Sigmoid colon (tissue), 7 donors: ENCODE data around the gene MIDN. TPM values are rescaled to one million over a fixed set of nuclear protein-coding genes. Genes with fewer than 3 reads are reported as not detected.
A peak's percentile ranks its signal among the peaks of the same experiment; 100 is the strongest.

ENCODE experiments used
- DNase-seq: peaks from one replicate; pipeline ENCODE4 v3.0.0-alpha.2; 2019
- H3K27ac ChIP-seq, 4 donors: fragments of 200-600 bp; sonication (generic); one replicate each; pipeline ENCODE4 v1.5.1; 2016 to 2019; ENCODE audit warnings: mild to moderate bottlenecking in 1 of 4
- H3K27me3 ChIP-seq, 3 donors: fragments of 200-600 bp; sonication (generic); one replicate each; pipeline ENCODE4 v1.5.1; 2019; ENCODE audit warnings: mild to moderate bottlenecking in 1 of 3
- H3K36me3 ChIP-seq, 4 donors: fragments of 200-600 bp; sonication (generic); one replicate each; pipeline ENCODE4 v1.5.1; 2016 to 2019
- H3K4me1 ChIP-seq, 4 donors: fragments of 200-600 bp; sonication (generic); one replicate each; pipeline ENCODE4 v1.5.1; 2017 to 2019
- H3K4me3 ChIP-seq, 4 donors: fragments of 200-600 bp; sonication (generic); one replicate each; pipeline ENCODE4 v1.5.1; 2017 to 2019; ENCODE audit warnings: mild to moderate bottlenecking in 2 of 4, moderate library complexity in 1 of 4
- H3K9me3 ChIP-seq, 4 donors: fragments of 200-600 bp in 3 of 4; sonication (generic) in 3 of 4; one replicate each; pipeline versions ENCODE4 v1.5.1 to v1.6.1; 2013 to 2019
- EP300 ChIP-seq, 4 donors: sonication (generic); formaldehyde crosslinking; IDR thresholded peaks; one replicate each; pipeline ENCODE4 v1.6.1; 2017; ENCODE audit warnings: antibody characterized with exemption in 4 of 4
- POLR2A ChIP-seq, 2 donors: fragments of 450-650 bp; IDR thresholded peaks; one replicate each; pipeline ENCODE4 v1.6.1; 2016; ENCODE audit warnings: antibody characterized with exemption in 2 of 2, mild to moderate bottlenecking in 2 of 2, moderate library complexity in 2 of 2
- POLR2AphosphoS5 ChIP-seq, 4 donors: sonication (generic); formaldehyde crosslinking; IDR thresholded peaks; one replicate each; pipeline ENCODE4 v1.6.1; 2017; ENCODE audit warnings: antibody characterized with exemption in 4 of 4
- WGBS, 2 donors: extraction: QIAGEN DNeasy Blood & Tissue Kit; methylation state at CpG; one replicate each; pipeline ENCODE4 v1.1.7; 2013; 5-methylcytosine and 5-hydroxymethylcytosine counted together
- intact Hi-C: fragments of 100-400 bp; cut with DNase I; formaldehyde crosslinking; loops from one replicate; pipeline ENCODE4 v1.15.1; 2023
- polyA plus RNA-seq, 3 donors: library from polyadenylated mRNA; stranded (reverse); fragments of 200-250 nt; gene quantifications; one replicate each; pipeline ENCODE4 v1.2.3, GENCODE V29; 2013
- total RNA-seq, 4 donors: library from RNA; depleted of rRNA; stranded (reverse); fragments of >200 nt; gene quantifications; one replicate each; pipeline ENCODE4 v1.1.0, GENCODE V29; 2016
- TF ChIP-seq, protein P1 (sequence below), 4 experiments: fragments of 450-650 bp in 3 of 4; fragments of 200-600 bp in 1 of 4; IDR thresholded peaks; one replicate each; pipeline ENCODE4 v1.5.1; 2016 to 2019; ENCODE audit warnings: antibody characterized with exemption in 4 of 4, mild to moderate bottlenecking in 3 of 4, moderate library complexity in 2 of 4
- donor health status: healthy with polysubstance abuse.
- donor health status: Bipolar disorder and iron deficiency.
- donor health status: healthy.

The MIDN gene
- total and polyA plus RNA-seq, 7 donors: 14.6 to 87.0 (median 42.1) TPM

DNA sequence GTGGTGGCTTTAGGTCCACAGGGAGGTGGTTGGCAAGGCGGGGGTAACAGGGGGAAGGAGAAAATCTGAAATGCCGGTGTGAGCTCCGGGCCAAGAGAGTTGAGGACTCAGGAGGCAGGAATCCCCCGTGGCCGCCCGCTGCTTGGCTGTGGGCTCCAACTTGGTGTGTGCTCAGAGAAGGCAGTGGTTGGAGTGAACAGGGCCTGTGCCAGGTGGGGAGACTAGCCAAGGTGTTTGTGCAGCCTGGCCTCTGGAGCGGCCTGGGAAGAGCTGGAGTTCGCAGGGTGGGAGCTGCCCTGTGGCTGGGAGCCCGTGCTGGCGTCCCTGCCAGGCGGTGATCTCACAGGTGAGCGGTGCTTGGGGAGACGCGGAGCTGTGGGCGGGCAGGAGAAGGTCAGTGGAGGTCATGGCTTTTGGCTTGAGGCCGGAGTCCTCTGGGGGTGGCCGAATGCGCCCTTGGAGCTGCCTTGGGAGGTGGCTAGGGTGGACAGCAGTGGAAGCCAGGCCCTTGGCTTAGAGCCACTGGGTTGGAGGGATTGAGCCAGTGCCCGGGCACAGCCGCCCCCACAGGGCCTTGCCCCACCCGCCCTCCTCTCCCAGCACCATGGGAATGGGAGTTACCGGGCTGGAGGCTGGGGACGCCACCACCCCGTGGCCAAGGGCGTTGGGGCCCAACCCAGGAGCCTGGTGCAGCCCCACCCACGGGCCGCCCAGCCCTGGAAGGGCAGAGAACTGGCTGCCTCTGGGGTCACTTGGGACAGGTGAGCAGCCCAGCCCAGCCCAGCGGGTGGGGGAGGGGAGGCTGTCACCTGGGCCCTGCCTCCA, 13.6 kb downstream of the MIDN start:
- intact Hi-C loops: loop anchor here (10.0 kb wide), 1 partner anchor 687 kb away; the partner anchor contains the start of gene BSG
- Histone ChIP-seq H3K27ac (peak overlapping the region; percentile 96 to 100 (median 100)), H3K27me3 (no peaks in the 10 kb centered on the region), H3K4me1 (peaks cover 0 to 77% (median 74%) of the 10 kb centered on the region in 4 donors), H3K36me3 (peaks cover 0 to 13% (median 2%) of the 10 kb centered on the region in 4 donors), H3K9me3 (no peaks in the 10 kb centered on the region), H3K4me3 (peak overlapping the region in 3 of 4 donors; percentile 56 to 69 (median 66))
- TF ChIP-seq, protein P1, sequence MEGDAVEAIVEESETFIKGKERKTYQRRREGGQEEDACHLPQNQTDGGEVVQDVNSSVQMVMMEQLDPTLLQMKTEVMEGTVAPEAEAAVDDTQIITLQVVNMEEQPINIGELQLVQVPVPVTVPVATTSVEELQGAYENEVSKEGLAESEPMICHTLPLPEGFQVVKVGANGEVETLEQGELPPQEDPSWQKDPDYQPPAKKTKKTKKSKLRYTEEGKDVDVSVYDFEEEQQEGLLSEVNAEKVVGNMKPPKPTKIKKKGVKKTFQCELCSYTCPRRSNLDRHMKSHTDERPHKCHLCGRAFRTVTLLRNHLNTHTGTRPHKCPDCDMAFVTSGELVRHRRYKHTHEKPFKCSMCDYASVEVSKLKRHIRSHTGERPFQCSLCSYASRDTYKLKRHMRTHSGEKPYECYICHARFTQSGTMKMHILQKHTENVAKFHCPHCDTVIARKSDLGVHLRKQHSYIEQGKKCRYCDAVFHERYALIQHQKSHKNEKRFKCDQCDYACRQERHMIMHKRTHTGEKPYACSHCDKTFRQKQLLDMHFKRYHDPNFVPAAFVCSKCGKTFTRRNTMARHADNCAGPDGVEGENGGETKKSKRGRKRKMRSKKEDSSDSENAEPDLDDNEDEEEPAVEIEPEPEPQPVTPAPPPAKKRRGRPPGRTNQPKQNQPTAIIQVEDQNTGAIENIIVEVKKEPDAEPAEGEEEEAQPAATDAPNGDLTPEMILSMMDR (IDR thresholded peaks at IDR 0.05): no peak
- TF ChIP-seq POLR2AphosphoS5 (IDR thresholded peaks at IDR 0.05) (peak; percentile 11 to 44 (median 32)), EP300 (IDR thresholded peaks at IDR 0.05) (no peak), POLR2A (IDR thresholded peaks at IDR 0.05) (peak in 1 of 2 donors; percentile 25)
- peak; percentile 86 for DNase-seq
- WGBS, 2 donors: 8 to 32% methylated on average over 28 of the region's 28 CpGs

DNA sequence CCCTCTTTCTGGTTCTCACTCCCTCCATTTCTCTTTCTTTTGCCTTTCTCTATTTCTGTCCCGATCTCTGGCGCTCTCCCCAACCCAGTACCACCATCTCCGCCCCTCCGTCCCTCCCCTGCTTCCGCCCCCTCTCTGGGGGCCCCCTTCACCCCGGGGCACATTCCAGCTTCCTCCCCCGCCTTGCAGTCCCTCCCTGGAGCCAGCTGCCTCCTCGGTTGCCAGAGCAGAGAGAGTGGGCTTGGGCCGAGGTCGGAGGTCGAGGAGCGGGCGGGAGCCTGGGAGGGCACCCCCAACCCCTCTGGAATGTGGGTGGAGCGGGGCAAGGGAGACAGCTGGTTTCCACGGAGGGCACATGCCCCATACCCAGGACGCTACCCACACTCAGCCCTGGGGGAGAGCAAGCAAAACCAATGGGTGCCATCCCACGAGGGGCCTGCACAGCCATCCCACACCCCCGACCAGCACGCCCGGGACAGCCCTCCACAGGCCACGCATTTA, 14.3 kb downstream of the MIDN start:
- H3K4me3 ChIP-seq: no peak overlapping the region
- intact Hi-C loops: loop anchor here (10.0 kb wide), 1 partner anchor 688 kb away; the partner anchor contains the start of gene BSG
- TF ChIP-seq POLR2A (IDR thresholded peaks at IDR 0.05): no peak
- TF ChIP-seq EP300 (IDR thresholded peaks at IDR 0.05): no peak
- TF ChIP-seq, protein P1 (IDR thresholded peaks at IDR 0.05): no peak
- no peak for TF ChIP-seq POLR2AphosphoS5 (IDR thresholded peaks at IDR 0.05)
- peaks cover 0 to 77% (median 77%) of the 10 kb centered on the region in 4 donors for H3K4me1 ChIP-seq
- no peak for DNase-seq
- H3K27me3 ChIP-seq: no peaks in the 10 kb centered on the region
- H3K27ac ChIP-seq: peak overlapping the region; percentile 96 to 100 (median 100)
- 10 to 43% methylated on average over 21 of the region's 21 CpGs for WGBS, 2 donors
- H3K36me3 ChIP-seq: peaks cover 0 to 6% (median 0%) of the 10 kb centered on the region in 4 donors
- no peaks in the 10 kb centered on the region for H3K9me3 ChIP-seq

DNA sequence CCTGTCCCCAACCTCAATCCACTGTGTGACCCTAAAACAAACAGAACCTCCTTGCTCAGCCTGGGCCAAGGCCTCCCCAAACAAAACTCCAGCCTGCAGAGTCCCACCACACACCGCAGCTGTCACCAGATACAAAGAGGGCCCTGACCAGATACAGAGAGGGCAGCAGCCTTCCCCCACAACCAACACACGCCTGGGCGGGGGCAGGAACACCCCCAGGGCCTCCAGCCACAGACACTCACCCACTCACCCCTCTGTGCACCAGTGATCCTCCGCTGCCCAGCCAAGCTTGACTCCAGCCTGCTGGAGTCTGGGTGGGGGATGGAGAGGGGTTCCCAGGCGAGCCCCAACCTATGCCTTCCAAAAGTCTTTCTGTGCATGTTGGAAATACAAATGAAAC, 14.8 kb downstream of the MIDN start:
- TF ChIP-seq EP300 (IDR thresholded peaks at IDR 0.05) (no peak), POLR2A (IDR thresholded peaks at IDR 0.05) (no peak), POLR2AphosphoS5 (IDR thresholded peaks at IDR 0.05) (no peak)
- TF ChIP-seq, protein P1 (IDR thresholded peaks at IDR 0.05): no peak
- intact Hi-C loops: loop anchor here (10.0 kb wide), 1 partner anchor 688 kb away; the partner anchor contains the start of gene BSG
- no peaks in the 10 kb centered on the region for H3K27me3 ChIP-seq
- no peak for DNase-seq
- peaks cover 0 to 77% (median 77%) of the 10 kb centered on the region in 4 donors for H3K4me1 ChIP-seq
- WGBS, 2 donors: 46 to 53% methylated on average over 5 of the region's 5 CpGs
- H3K9me3 ChIP-seq: no peaks in the 10 kb centered on the region
- peaks cover 0 to under 1% (median 0%) of the 10 kb centered on the region in 4 donors for H3K36me3 ChIP-seq
- H3K4me3 ChIP-seq: no peak overlapping the region
- peak overlapping the region; percentile 96 to 100 (median 100) for H3K27ac ChIP-seq

DNA sequence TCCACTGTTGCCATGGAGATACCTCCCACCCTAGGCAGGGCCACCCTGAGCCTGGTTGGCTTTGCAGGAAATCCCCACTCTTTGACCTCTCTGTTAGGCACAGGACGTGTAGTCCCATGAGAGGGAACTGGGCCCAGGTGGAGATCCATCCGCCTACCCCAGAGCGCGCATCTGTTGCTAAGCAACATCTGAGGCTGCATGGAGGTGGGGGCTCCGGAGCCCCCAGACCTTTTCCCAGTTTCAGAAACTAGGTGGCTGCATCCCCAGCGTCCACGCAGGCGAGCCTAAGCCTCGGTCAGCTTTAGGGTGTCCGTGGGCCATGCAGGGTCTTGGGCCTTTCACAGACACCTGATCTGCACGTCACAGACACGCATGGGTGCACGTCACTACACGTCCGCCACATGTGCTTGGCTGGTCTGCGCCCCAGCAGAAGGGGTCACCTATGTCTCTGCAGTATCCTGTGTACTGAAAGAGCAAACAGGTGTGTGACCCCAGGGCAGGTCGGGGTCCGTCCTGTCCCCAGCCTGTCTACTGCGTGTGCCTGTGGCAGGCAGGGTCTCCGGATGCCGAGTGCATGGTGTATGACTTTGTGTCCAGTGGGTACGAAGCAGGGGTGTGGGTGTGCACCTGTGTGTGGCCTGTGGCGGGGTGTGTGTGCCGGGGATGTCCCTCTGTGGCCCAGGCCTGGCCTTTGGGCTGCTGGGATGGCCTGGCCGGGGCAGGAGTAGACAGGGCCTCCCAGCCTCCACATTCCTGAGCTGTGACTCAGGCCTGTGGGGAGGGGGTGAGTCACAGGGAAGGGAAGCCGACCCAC, 16.6 kb downstream of the MIDN start:
- Histone ChIP-seq H3K27me3 (no peaks in the 10 kb centered on the region), H3K36me3 (no peaks in the 10 kb centered on the region), H3K4me3 (peak overlapping the region in 1 of 4 donors; percentile 63), H3K9me3 (no peaks in the 10 kb centered on the region), H3K4me1 (peaks cover 0 to 69% (median 67%) of the 10 kb centered on the region in 4 donors), H3K27ac (peak overlapping the region; percentile 88 to 96 (median 94))
- intact Hi-C loops: loop anchor here (10.0 kb wide), 1 partner anchor 690 kb away; the partner anchor contains the start of gene BSG
- no peak for TF ChIP-seq POLR2A (IDR thresholded peaks at IDR 0.05)
- TF ChIP-seq POLR2AphosphoS5 (IDR thresholded peaks at IDR 0.05): peak in 1 of 4 donors; percentile 60
- peak in 1 of 4 donors; percentile 5 for TF ChIP-seq EP300 (IDR thresholded peaks at IDR 0.05)
- WGBS, 2 donors: 64 to 72% methylated on average over 26 of the region's 26 CpGs
- DNase-seq: peak; percentile 93
